Activated T-cell treated with anti-CD3 and anti-CD28 coated beads, Interleukin-2, amount 50 U/mL, for 72 hours (primary cell): ENCODE measurements around the gene MEAF6. TPM values are rescaled to one million over a fixed set of nuclear protein-coding genes. Genes with fewer than 3 reads are reported as not detected.
A peak's percentile ranks its signal among the peaks of the same experiment; 100 is the strongest.

Source experiments
- ATAC-seq, 2 donors: fragments of 150-1000 bp; cut with Tn5 transposase; replicated peaks in 1 of 2; 2 replicates each; pipeline ENCODE4 v1.10.0; 2021; ENCODE audit warnings: moderate library complexity in 2 of 2, mild to moderate bottlenecking in 1 of 2
- DNase-seq, 2 donors: peaks; one replicate each; pipeline ENCODE4 v3.0.0; 2021 to 2022; ENCODE audit warnings: mixed read lengths in 1 of 2
- H3K27ac Mint-ChIP-seq: one replicate; pipeline ENCODE4 v1.8.0; 2022; ENCODE audit warnings: mild to moderate bottlenecking, moderate library complexity, mixed read lengths
- H3K27me3 Mint-ChIP-seq: one replicate; pipeline ENCODE4 v1.8.0; 2022; ENCODE audit warnings: low read depth, mixed read lengths
- H3K36me3 Mint-ChIP-seq, 2 donors: one replicate each; pipeline ENCODE4 v1.8.0; 2022; ENCODE audit warnings: mixed read lengths in 2 of 2, mild to moderate bottlenecking in 1 of 2; ENCODE audit not compliant: insufficient read depth in 2 of 2
- H3K4me1 Mint-ChIP-seq: one replicate; pipeline ENCODE4 v1.8.0; 2022; ENCODE audit warnings: low read depth, mixed read lengths
- H3K4me3 Mint-ChIP-seq, 2 donors: one replicate each; pipeline ENCODE4 v1.8.0; 2022; ENCODE audit warnings: mild to moderate bottlenecking in 2 of 2, mixed read lengths in 2 of 2, moderate library complexity in 2 of 2
- H3K9me3 Mint-ChIP-seq, 2 donors: one replicate each; pipeline ENCODE4 v1.8.0; 2022; ENCODE audit warnings: mixed read lengths in 2 of 2
- total RNA-seq, 2 donors: library from RNA; stranded (reverse); gene quantifications; one replicate each; pipeline ENCODE4 v1.2.3, GENCODE V29; 2022

Gene MEAF6
- total RNA-seq, 2 donors from 2014 or later: 105 to 108 TPM

DNA sequence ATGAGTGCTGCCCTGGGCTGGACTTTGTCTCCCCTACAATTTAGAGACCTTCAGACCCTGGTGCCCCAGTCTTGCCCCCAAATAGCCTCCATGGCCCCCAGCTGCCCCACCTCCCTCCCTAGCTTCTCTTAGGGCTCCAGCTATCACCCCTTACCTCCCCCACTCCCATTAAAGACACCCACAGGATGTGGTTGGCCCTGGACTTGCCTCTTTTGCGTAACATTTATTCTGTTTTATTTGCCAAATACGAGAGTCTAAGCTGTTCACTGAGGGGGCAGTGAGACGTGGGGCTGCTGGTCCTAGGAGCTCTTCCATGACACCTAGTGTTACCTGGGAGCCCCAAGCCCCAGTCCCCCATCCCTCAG is 35.7 kb downstream of the MEAF6 start:
- no peaks in the 10 kb centered on the region for H3K27me3 Mint-ChIP-seq
- H3K9me3 Mint-ChIP-seq: no peaks in the 10 kb centered on the region
- peak overlapping the region; percentile 90 for H3K27ac Mint-ChIP-seq
- ATAC-seq (no peak), DNase-seq (peak; percentile 40 to 46)
- peaks cover 32 to 34% of the 10 kb centered on the region in 2 donors for H3K36me3 Mint-ChIP-seq
- H3K4me1 Mint-ChIP-seq: peaks cover 51% of the 10 kb centered on the region
- H3K4me3 Mint-ChIP-seq: peak overlapping the region; percentile 85 to 91

DNA sequence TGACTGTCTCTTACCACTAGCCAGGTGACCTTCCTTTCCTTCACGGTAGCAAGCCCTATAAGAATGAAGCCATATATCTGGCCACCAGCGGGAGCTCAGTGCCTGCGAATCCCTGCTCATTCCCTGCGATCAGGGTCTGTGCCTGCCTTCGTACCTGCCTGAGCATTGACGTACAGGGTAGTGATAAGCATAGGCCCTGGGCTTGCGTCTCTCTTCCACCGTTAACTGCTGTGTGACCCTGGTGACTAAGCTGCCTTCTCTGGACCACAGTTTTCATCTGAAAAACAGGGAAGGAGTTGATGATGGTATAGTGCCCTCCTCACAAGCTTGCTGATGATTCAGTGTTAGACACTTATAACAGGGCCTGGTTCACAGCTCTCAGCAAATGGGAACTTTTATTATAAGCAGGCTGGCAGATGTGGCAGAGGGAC is 36.1 kb downstream of the MEAF6 start:
- Mint-ChIP-seq H3K27ac (peak overlapping the region; percentile 90), H3K27me3 (no peaks in the 10 kb centered on the region), H3K4me3 (peak overlapping the region; percentile 85 to 91), H3K36me3 (peaks cover 32 to 34% of the 10 kb centered on the region in 2 donors), H3K4me1 (peaks cover 55% of the 10 kb centered on the region), H3K9me3 (no peaks in the 10 kb centered on the region)
- DNase-seq: peak; percentile 61 to 71
- ATAC-seq: peak; percentile 42 to 44

DNA sequence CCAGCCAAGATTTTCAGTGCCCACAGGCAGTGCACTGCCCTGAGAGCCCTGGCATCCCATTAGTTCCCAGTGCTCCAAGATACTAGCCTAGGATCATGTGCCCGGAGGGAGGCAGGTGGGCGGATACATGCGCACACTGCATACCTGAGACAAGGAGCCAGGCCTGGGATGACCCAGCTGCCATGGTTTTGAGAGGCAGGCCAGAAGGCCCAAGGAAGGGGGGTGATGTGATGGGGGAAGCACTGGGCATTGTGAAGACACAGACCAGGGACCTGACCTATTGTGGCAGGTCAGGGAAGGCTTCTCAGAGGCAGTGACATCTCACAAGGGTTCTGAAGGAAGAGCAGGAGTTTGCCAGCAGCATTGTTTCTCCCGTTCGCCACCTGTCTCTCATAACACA is 36.6 kb downstream of the MEAF6 start:
- peak overlapping the region; percentile 90 for H3K27ac Mint-ChIP-seq
- peaks cover 60% of the 10 kb centered on the region for H3K4me1 Mint-ChIP-seq
- peaks cover 32 to 34% of the 10 kb centered on the region in 2 donors for H3K36me3 Mint-ChIP-seq
- ATAC-seq (no peak), DNase-seq (peak; percentile 17 to 26)
- H3K4me3 Mint-ChIP-seq: peak overlapping the region; percentile 85 to 91
- no peaks in the 10 kb centered on the region for H3K27me3 Mint-ChIP-seq
- H3K9me3 Mint-ChIP-seq: no peaks in the 10 kb centered on the region

- H3K4me3 Mint-ChIP-seq: peak overlapping the region; percentile 85 to 91
- peak; percentile 81 to 86 for DNase-seq
- no peaks in the 10 kb centered on the region for H3K9me3 Mint-ChIP-seq
- peaks cover 62% of the 10 kb centered on the region for H3K4me1 Mint-ChIP-seq
- H3K27ac Mint-ChIP-seq: peak overlapping the region; percentile 90
- ATAC-seq: peak; percentile 23 to 25
- H3K27me3 Mint-ChIP-seq: no peaks in the 10 kb centered on the region
- peaks cover 29 to 31% of the 10 kb centered on the region in 2 donors for H3K36me3 Mint-ChIP-seq
Observed at GRCh38 chr1:37477198-37477931, 37.2 kb downstream of the MEAF6 start.

GRCh38 chr1:37476460-37477197 is 37.9 kb downstream of the MEAF6 start:
- H3K4me3 Mint-ChIP-seq: peak overlapping the region; percentile 85 to 91
- H3K9me3 Mint-ChIP-seq: no peaks in the 10 kb centered on the region
- peaks cover 62% of the 10 kb centered on the region for H3K4me1 Mint-ChIP-seq
- peaks cover 27% of the 10 kb centered on the region in 2 donors for H3K36me3 Mint-ChIP-seq
- H3K27ac Mint-ChIP-seq: peak overlapping the region; percentile 90
- DNase-seq (no peak), ATAC-seq (no peak)
- no peaks in the 10 kb centered on the region for H3K27me3 Mint-ChIP-seq

DNA sequence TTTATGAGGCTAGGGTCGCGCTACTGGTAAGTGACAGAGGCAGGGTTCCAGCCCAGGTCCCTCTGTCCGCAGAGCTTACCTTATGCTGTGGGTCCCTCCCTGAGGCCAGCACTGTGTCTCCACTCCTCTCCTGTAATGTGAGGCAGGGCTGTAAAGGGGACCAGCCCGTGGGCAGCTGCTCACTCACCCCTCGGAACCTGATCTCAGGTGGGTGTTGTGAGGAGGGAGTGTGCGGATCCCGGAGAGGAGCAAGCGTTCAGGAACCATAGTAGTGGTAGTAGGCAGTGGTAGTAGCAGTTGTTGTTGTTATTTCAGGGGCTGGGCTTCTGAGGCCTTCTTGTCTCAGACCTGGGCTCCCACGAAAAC is 38.5 kb downstream of the MEAF6 start:
- H3K27ac Mint-ChIP-seq: peak overlapping the region; percentile 90
- peaks cover 61% of the 10 kb centered on the region for H3K4me1 Mint-ChIP-seq
- peak overlapping the region; percentile 85 to 91 for H3K4me3 Mint-ChIP-seq
- no peak for ATAC-seq
- no peaks in the 10 kb centered on the region for H3K9me3 Mint-ChIP-seq
- peaks cover 24% of the 10 kb centered on the region in 2 donors for H3K36me3 Mint-ChIP-seq
- DNase-seq: no peak
- H3K27me3 Mint-ChIP-seq: no peaks in the 10 kb centered on the region

DNA sequence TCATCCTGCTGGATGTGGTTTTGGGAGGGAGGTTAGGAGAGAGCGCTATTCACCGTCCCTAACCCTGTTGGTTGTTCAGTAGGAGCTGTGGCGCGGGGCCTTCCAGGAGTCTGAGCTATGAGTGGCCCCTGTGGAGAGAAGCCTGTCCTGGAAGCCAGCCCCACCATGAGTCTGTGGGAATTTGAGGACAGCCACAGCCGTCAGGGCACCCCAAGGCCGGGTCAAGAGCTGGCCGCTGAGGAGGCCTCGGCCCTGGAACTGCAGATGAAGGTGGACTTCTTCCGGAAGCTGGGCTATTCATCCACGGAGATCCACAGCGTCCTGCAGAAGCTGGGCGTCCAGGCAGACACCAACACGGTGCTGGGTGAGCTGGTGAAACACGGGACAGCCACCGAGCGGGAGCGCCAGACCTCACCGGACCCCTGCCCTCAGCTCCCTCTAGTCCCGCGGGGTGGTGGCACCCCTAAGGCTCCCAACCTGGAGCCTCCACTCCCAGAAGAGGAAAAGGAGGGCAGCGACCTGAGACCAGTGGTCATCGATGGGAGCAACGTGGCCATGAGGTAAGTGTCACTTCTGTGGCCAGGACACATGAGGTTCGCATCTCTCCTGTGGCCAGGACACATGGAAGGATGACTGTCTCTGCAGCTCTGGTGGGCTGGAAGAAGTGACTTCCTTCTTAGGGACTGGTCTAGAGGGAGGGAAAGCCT is 39.0 kb downstream of the MEAF6 start:
- peaks cover 24% of the 10 kb centered on the region in 2 donors for H3K36me3 Mint-ChIP-seq
- H3K4me3 Mint-ChIP-seq: peak overlapping the region; percentile 85 to 91
- peaks cover 60% of the 10 kb centered on the region for H3K4me1 Mint-ChIP-seq
- no peaks in the 10 kb centered on the region for H3K9me3 Mint-ChIP-seq
- ATAC-seq (no peak), DNase-seq (peak in 1 of 2 donors; percentile 24)
- peak overlapping the region; percentile 90 for H3K27ac Mint-ChIP-seq
- no peaks in the 10 kb centered on the region for H3K27me3 Mint-ChIP-seq

DNA sequence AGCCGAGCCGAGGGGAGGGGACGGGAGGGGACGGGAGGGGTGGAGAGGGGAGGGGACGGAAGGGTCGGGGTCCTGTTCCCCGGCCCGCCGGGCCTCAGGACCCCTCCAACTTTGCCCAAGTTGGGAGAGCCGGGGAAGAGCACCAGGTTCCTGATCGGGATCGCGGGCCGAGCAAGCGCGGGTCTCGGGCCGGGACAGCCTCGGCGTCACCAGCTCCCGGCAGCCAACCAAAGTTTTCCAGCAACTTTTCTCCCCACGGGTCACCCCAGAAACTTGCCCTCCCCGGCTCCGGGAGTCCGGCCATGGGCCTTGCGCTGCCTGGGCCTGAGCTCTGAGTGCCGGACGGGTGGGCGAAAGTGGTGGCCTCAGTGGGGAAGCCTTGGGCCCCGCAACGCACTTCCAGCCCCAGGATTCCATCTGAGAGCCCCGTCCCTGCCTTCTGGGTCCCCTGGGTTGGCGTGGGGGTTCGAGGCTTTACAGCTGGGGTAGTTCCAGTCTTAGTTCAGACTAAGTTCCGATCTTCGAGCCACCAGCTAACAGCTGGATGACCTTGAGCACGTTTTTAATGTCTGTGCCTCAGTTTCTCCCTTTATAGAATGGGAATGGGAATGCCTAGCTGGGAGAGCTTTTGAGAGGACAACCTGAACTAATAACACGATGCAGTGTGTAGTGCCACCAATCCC is 39.7 kb downstream of the MEAF6 start:
- H3K36me3 Mint-ChIP-seq: peaks cover 23 to 24% of the 10 kb centered on the region in 2 donors
- ATAC-seq: peak in 1 of 2 donors; percentile 0
- no peaks in the 10 kb centered on the region for H3K9me3 Mint-ChIP-seq
- H3K4me1 Mint-ChIP-seq: peaks cover 62% of the 10 kb centered on the region
- H3K27me3 Mint-ChIP-seq: no peaks in the 10 kb centered on the region
- peak overlapping the region; percentile 85 to 91 for H3K4me3 Mint-ChIP-seq
- peak; percentile 40 to 56 for DNase-seq
- peak overlapping the region; percentile 90 for H3K27ac Mint-ChIP-seq

DNA sequence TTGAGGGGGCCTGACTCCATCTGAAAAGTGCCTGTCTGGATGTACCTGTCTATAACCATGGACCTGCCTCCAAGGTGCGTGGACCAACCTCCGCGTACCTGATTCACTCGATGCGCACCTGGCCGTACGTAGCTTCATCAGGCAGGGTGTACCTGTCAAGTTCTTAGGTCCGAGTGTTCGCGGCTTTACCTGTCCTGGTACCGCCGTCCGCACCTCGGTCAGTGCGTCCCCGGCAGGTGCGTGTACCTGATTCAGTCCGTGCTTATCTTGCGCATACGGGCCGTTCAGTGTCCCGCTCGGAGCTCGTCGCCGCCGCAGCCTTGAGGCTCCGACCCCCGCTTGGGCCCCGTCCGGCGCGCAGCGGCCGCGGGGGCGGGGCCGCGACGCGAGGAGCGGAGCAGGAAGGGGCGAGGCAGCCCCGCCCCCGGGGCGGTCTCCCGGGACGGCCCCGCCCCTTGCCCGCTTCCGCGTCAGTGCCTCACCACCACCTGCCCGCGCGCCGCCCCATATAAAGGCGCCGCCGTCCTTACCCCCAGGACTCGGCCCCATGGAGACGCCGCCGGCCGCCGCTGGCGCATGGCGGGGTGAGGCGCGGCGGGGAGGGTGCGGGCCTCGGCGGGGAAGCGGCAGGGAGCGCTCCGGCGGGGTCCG is 40.4 kb downstream of the MEAF6 start, which contains the start of gene ZC3H12A:
Gene ZC3H12A (plus strand): TSS at position 535 of the 651 bp plus-strand sequence. CDS start 917 bp downstream, outside the sequence.
- H3K4me1 Mint-ChIP-seq: peaks cover 66% of the 10 kb centered on the region
- H3K27ac Mint-ChIP-seq: peak within 1 kb of the TSS; percentile 90
- ATAC-seq (peak; percentile 60 to 65), DNase-seq (peak; percentile 94 to 98)
- H3K36me3 Mint-ChIP-seq: peaks cover 20 to 22% of the 10 kb centered on the region in 2 donors
- H3K27me3 Mint-ChIP-seq: no peaks in the 10 kb centered on the region
- peak within 1 kb of the TSS; percentile 87 to 91 for H3K4me3 Mint-ChIP-seq
- H3K9me3 Mint-ChIP-seq: no peaks in the 10 kb centered on the region

DNA sequence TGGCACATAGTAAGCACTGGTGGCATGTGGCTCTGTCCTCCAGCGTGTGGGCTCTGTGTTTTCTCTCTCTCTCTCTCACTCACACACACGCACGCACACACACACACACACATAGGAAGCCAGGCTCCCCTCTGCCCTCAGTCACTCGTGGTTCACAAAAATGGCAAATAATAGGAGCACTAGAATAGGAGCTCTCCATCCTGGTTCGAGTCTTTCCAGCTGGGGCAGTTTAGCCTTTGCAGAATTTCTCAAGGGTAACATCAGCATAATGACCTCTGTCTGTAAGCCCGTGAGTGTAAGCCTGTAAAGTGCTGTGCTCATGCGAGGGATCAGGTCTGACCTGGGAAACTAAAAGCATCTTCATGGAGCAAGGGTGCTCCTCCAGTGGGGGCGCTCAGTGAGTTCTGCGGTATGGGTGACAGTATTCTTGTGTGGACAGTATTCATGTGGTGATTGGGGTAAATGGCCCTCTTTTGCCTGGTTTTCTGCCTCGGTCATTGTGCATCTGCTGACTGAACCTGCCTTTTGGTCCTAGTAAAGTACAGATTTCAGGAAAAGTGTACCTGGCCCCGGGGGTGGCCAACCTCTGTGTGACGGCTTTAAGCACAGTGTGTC is 41.0 kb downstream of the MEAF6 start:
- ATAC-seq: no peak
- DNase-seq: peak; percentile 39 to 41
- peaks cover 18 to 19% of the 10 kb centered on the region in 2 donors for H3K36me3 Mint-ChIP-seq
- H3K4me3 Mint-ChIP-seq: peak overlapping the region; percentile 87 to 91
- peaks cover 60% of the 10 kb centered on the region for H3K4me1 Mint-ChIP-seq
- peak overlapping the region; percentile 64 for H3K27ac Mint-ChIP-seq
- H3K27me3 Mint-ChIP-seq: no peaks in the 10 kb centered on the region
- H3K9me3 Mint-ChIP-seq: no peaks in the 10 kb centered on the region

DNA sequence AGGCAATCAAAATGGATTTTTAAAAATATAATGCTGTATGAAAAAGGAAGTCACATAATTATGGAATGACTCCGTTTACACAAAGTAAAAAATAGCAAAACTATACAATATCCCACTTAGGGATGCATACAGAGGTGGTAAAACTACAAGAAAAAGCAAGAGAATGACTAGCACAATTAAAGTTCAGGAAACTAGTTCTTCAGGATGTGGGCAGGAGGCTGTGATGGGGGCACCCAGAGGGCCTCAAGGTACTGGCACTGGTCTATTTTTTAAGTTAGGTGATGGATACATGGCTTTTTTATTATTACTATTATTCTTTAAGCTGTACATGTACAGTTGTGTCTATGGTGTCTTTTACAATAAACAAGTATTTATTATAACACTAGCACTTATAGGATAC is 41.6 kb downstream of the MEAF6 start:
- ATAC-seq (no peak), DNase-seq (no peak)
- H3K4me1 Mint-ChIP-seq: peaks cover 54% of the 10 kb centered on the region
- H3K27me3 Mint-ChIP-seq: no peaks in the 10 kb centered on the region
- peak overlapping the region; percentile 61 for H3K27ac Mint-ChIP-seq
- no peaks in the 10 kb centered on the region for H3K9me3 Mint-ChIP-seq
- H3K4me3 Mint-ChIP-seq: peak overlapping the region; percentile 87 to 91
- peaks cover 15 to 17% of the 10 kb centered on the region in 2 donors for H3K36me3 Mint-ChIP-seq

- Mint-ChIP-seq H3K36me3 (peaks cover 12% of the 10 kb centered on the region in 2 donors), H3K27ac (peak overlapping the region; percentile 61), H3K27me3 (no peaks in the 10 kb centered on the region), H3K9me3 (no peaks in the 10 kb centered on the region), H3K4me3 (peak overlapping the region; percentile 87 to 91), H3K4me1 (peaks cover 49% of the 10 kb centered on the region)
- ATAC-seq (no peak), DNase-seq (no peak)
Observed at GRCh38 chr1:37472281-37472680, 42.3 kb downstream of the MEAF6 start.
